Neural cell (in vitro differentiated cells): ENCODE data around the gene ORM2. TPM values are rescaled to one million over a fixed set of nuclear protein-coding genes. Genes with fewer than 3 reads are reported as not detected.

Source experiments
- H2AFZ ChIP-seq: fragments of 200-600, 300-800 bp; sonication (generic), shearing (Covaris generic); 2 replicates; pipeline ENCODE4 v1.6.0; 2014; ENCODE audit warnings: low read depth, mild to moderate bottlenecking, antibody characterized with exemption, low read length, moderate library complexity
- H3F3A ChIP-seq: fragments of 200-600 bp; shearing (Covaris generic); 2 replicates; pipeline ENCODE4 v1.6.1; 2016; ENCODE audit warnings: mild to moderate bottlenecking, moderate library complexity, mixed read lengths, antibody characterized with exemption, low read length; ENCODE audit not compliant: insufficient read depth, poor library complexity, severe bottlenecking
- H3K27ac ChIP-seq: fragments of 200-600, 300-800 bp; sonication (generic), shearing (Covaris generic); 2 replicates; pipeline ENCODE4 v1.5.1; 2014; ENCODE audit warnings: mild to moderate bottlenecking, low read length, moderate library complexity
- H3K27me3 ChIP-seq: fragments of 300-800, 200-600 bp; sonication (generic), shearing (Covaris generic); 2 replicates; pipeline ENCODE4 v1.6.0; 2014; ENCODE audit warnings: mild to moderate bottlenecking, low read depth, low read length, moderate library complexity; ENCODE audit not compliant: insufficient read depth
- H3K36me3 ChIP-seq: fragments of 300-800, 200-600 bp; sonication (generic), shearing (Covaris generic); 2 replicates; pipeline ENCODE4 v1.5.1; 2014; ENCODE audit warnings: mild to moderate bottlenecking, antibody characterized with exemption, low read length, moderate library complexity; ENCODE audit not compliant: insufficient read depth
- H3K4me2 ChIP-seq: fragments of 300-800, 200-600 bp; sonication (generic), shearing (Covaris generic); 2 replicates; pipeline ENCODE4 v1.6.0; 2014; ENCODE audit warnings: mild to moderate bottlenecking, low read length
- H3K4me3 ChIP-seq: fragments of 300-800, 200-600 bp; sonication (generic), shearing (Covaris generic); 2 replicates; pipeline ENCODE4 v1.5.1; 2014; ENCODE audit warnings: mild to moderate bottlenecking, low read length, moderate library complexity
- H3K79me2 ChIP-seq: fragments of 200-600 bp; shearing (Covaris generic); replicated peaks from 2 replicates; pipeline ENCODE4 v1.6.0; 2014; ENCODE audit warnings: mild to moderate bottlenecking, low read length, moderate library complexity; ENCODE audit not compliant: insufficient read depth
- H3K9ac ChIP-seq: fragments of 300-800, 200-600 bp; sonication (generic), shearing (Covaris generic); 2 replicates; pipeline ENCODE4 v1.6.1; 2016; ENCODE audit warnings: mild to moderate bottlenecking, low read length, mixed read lengths
- H3K9me2 ChIP-seq: fragments of 200-600 bp; shearing (Covaris generic); 2 replicates; pipeline ENCODE4 v1.6.1; 2016; ENCODE audit warnings: mild to moderate bottlenecking, low read length, mixed read lengths; ENCODE audit not compliant: insufficient read depth
- H3K9me3 ChIP-seq: fragments of 200-600, 300-800 bp; sonication (generic), shearing (Covaris generic); 2 replicates; pipeline ENCODE4 v1.6.1; 2016; ENCODE audit warnings: mild to moderate bottlenecking, mixed run types, low read length, moderate library complexity, mixed read lengths
- H4K20me1 ChIP-seq: fragments of 200-600 bp; shearing (Covaris generic); 2 replicates; pipeline ENCODE4 v1.6.1; 2016; ENCODE audit warnings: mild to moderate bottlenecking, mixed run types; ENCODE audit not compliant: insufficient read depth
- CTCF ChIP-seq: fragments of 450-650 bp; IDR thresholded peaks from 2 replicates; pipeline ENCODE4 v1.5.1; 2014; ENCODE audit warnings: antibody characterized with exemption, mild to moderate bottlenecking, moderate library complexity; ENCODE audit not compliant: poor library complexity, severe bottlenecking
- EP300 ChIP-seq: fragments of 450-650 bp; conservative IDR thresholded peaks from 2 replicates; pipeline ENCODE4 v1.6.1; 2014; ENCODE audit warnings: antibody characterized with exemption, mild to moderate bottlenecking, moderate library complexity; ENCODE audit not compliant: poor library complexity, severe bottlenecking
- EZH2 ChIP-seq: fragments of 200-600, 300-800 bp; shearing (Covaris generic), sonication (generic); IDR thresholded peaks from 2 replicates; pipeline ENCODE4 v1.6.1; 2014; ENCODE audit warnings: antibody characterized with exemption, low read length, borderline replicate concordance, mild to moderate bottlenecking; ENCODE audit not compliant: insufficient read depth, poor library complexity, severe bottlenecking
- MXI1 ChIP-seq: fragments of 450-650 bp; conservative IDR thresholded peaks from 2 replicates; pipeline ENCODE4 v1.6.1; 2014; ENCODE audit warnings: antibody characterized with exemption, mild to moderate bottlenecking; ENCODE audit not compliant: poor library complexity, severe bottlenecking
- POLR2AphosphoS5 ChIP-seq: IDR thresholded peaks from 2 replicates; pipeline ENCODE4 v1.6.1; 2012
- RAD21 ChIP-seq: fragments of 450-650 bp; conservative IDR thresholded peaks from 2 replicates; pipeline ENCODE4 v1.6.1; 2014; ENCODE audit warnings: antibody characterized with exemption, mild to moderate bottlenecking, moderate library complexity
- SMC3 ChIP-seq: fragments of 450-650 bp; conservative IDR thresholded peaks from 2 replicates; pipeline ENCODE4 v1.6.1; 2014; ENCODE audit warnings: antibody characterized with exemption, mild to moderate bottlenecking, moderate library complexity; ENCODE audit not compliant: poor library complexity
- TAF1 ChIP-seq: IDR thresholded peaks from 2 replicates; pipeline ENCODE4 v1.6.1; 2012; ENCODE audit warnings: low read depth
- polyA plus RNA-seq: library from polyadenylated mRNA; depleted of rRNA; stranded (reverse); fragments of >200 nt; gene quantifications from 2 replicates; pipeline ENCODE4 v1.2.3, GENCODE V29; 2014
- TF ChIP-seq, protein P1 (sequence below): IDR thresholded peaks from 2 replicates; pipeline ENCODE4 v1.6.1; 2012; ENCODE audit warnings: borderline replicate concordance

Gene ORM2
- polyA plus RNA-seq, 1 donor from 2014 or later: not detected

- Histone ChIP-seq H3K79me2 (no peaks in the 10 kb centered on the region), H2AFZ (no peak overlapping the region), H3F3A (no peaks in the 10 kb centered on the region), H3K36me3 (no peaks in the 10 kb centered on the region), H3K9me3 (no peaks in the 10 kb centered on the region), H4K20me1 (no peaks in the 10 kb centered on the region), H3K9me2 (no peaks in the 10 kb centered on the region), H3K9ac (no peak overlapping the region), H3K27ac (no peak overlapping the region), H3K27me3 (no peaks in the 10 kb centered on the region), H3K4me3 (no peak overlapping the region), H3K4me2 (no peak overlapping the region)
- TF ChIP-seq, protein P1, sequence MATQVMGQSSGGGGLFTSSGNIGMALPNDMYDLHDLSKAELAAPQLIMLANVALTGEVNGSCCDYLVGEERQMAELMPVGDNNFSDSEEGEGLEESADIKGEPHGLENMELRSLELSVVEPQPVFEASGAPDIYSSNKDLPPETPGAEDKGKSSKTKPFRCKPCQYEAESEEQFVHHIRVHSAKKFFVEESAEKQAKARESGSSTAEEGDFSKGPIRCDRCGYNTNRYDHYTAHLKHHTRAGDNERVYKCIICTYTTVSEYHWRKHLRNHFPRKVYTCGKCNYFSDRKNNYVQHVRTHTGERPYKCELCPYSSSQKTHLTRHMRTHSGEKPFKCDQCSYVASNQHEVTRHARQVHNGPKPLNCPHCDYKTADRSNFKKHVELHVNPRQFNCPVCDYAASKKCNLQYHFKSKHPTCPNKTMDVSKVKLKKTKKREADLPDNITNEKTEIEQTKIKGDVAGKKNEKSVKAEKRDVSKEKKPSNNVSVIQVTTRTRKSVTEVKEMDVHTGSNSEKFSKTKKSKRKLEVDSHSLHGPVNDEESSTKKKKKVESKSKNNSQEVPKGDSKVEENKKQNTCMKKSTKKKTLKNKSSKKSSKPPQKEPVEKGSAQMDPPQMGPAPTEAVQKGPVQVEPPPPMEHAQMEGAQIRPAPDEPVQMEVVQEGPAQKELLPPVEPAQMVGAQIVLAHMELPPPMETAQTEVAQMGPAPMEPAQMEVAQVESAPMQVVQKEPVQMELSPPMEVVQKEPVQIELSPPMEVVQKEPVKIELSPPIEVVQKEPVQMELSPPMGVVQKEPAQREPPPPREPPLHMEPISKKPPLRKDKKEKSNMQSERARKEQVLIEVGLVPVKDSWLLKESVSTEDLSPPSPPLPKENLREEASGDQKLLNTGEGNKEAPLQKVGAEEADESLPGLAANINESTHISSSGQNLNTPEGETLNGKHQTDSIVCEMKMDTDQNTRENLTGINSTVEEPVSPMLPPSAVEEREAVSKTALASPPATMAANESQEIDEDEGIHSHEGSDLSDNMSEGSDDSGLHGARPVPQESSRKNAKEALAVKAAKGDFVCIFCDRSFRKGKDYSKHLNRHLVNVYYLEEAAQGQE: no peak
- TF ChIP-seq SMC3 (no peak), TAF1 (no peak), MXI1 (no peak), POLR2AphosphoS5 (no peak), EZH2 (no peak), RAD21 (no peak), CTCF (no peak), EP300 (no peak)
These were observed 13.2 kb downstream of the ORM2 start for GRCh38 chr9:114342755-114343440.

DNA sequence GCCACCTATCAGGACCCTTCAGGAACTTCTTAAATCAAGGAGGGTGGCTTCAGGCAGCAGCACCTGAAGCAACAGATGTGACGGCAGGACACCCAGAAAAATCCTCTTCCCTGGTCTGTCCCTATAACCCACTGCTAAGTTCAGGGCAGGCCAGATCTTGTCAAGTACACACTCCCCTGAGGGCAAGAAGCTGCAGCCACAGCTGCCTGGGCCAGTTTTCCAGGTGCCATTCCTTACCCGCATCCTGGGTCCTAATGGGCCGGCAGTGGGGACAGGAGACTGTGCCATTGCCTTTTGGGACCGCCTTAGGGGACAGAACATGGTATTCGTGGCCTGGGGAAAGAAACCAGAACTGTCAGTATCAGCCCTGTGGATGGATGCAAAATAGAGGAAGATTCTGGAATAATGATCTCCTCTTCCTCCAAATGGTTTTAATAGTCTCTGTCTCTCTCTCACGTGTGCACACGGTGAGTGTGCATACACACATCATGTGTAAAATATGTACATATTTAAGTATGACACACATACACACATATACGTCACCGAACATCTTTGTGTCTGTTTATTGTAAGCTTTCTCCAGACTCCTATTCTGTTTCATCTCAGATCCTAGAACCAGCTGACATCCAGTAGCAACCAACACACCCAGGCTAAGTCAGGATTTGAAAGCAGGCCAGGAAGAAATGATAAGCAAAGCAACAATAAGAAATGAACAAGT is 14.0 kb downstream of the ORM2 start:
- no peaks in the 10 kb centered on the region for H3K79me2 ChIP-seq
- no peak overlapping the region for H2AFZ ChIP-seq
- H4K20me1 ChIP-seq: no peaks in the 10 kb centered on the region
- no peaks in the 10 kb centered on the region for H3K9me2 ChIP-seq
- no peak overlapping the region for H3K27ac ChIP-seq
- no peak overlapping the region for H3K4me2 ChIP-seq
- H3K4me3 ChIP-seq: no peak overlapping the region
- no peaks in the 10 kb centered on the region for H3K9me3 ChIP-seq
- no peak overlapping the region for H3K9ac ChIP-seq
- H3F3A ChIP-seq: no peaks in the 10 kb centered on the region
- no peaks in the 10 kb centered on the region for H3K27me3 ChIP-seq
- TF ChIP-seq CTCF (no peak), POLR2AphosphoS5 (no peak), TAF1 (no peak), EP300 (no peak), RAD21 (no peak), EZH2 (no peak), SMC3 (no peak), MXI1 (no peak)
- TF ChIP-seq, protein P1: no peak
- H3K36me3 ChIP-seq: no peaks in the 10 kb centered on the region
